GM12891 (cell line): Measurements from ENCODE around the gene BCL2.

Source experiments
- POLR2A ChIP-seq: IDR thresholded peaks from 2 replicates; pipeline ENCODE4 v1.6.1; 2011; ENCODE audit warnings: low read depth, low read length, control low read depth
- POLR2AphosphoS5 ChIP-seq: IDR thresholded peaks from 2 replicates; pipeline ENCODE4 v1.6.1; 2011; ENCODE audit warnings: low read depth, low read length, control low read depth

DNA sequence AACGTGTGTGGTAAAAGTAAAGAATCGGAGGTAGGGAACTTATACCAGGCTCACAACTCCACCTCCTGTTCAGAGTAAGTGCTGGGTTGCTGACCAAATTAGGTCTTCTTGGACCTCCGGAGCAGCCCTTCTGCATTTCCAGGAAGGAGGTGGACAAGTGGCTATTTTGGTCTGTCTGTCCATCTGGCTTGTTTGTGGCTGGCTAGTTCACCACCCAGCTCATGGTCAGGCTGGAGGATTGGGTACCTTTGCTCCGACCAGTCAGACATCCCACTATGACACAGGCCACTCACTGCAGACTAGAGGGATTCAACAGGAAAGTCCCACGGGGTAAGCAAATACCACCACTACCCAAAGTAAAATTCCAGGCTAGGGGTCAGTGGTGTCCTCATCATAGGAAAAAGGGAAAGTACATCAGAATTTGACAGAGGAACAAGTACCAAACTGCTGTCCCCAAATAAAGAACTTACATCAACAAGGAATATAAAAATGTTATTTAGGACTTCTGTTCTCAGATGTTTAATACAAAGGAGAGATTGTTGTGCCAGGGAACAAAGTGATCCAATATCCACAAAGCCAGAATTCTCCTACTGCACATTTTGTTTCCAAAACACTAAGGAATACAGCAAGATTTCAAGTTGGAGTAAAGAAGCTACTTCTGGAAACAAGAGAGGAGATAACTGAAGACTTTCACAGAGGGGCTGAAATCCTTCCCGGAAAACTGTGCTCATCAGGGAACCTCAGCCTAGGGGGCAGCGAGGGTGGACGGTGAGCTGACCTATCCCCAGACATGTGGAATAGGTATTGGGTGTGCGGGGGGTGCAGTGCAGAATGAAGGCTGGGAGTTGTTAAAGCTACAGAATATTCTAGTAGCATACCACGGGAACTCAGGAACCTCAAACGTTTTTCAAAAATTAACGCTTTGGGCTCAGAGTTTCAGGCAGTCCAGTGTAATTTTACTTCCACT is 56.9 kb downstream of the BCL2 start:
- TF ChIP-seq POLR2A, result no peak
- TF ChIP-seq POLR2AphosphoS5, result no peak
